ENCODE data around the gene NEK7.

GRCh38 chr1:198165927-198166647 is 9.3 kb downstream of the NEK7 start:
- TF ChIP-seq CTCF (IDR thresholded peaks at IDR 0.05; ENCODE audit: low read length) (no peak), EZH2 (IDR thresholded peaks at IDR 0.05; ENCODE audit: borderline replicate concordance, low read length) (no peak)

Data from OCI-LY1 (cell line).